Psoas muscle (tissue), 8 donors: ENCODE measurements around the gene JMJD6. TPM values are rescaled to one million over a fixed set of nuclear protein-coding genes. Genes with fewer than 3 reads are reported as not detected.

Experiments used
- ATAC-seq, 4 donors: fragments of 200-7000 bp; cut with Tn5 transposase; one replicate each; pipeline ENCODE4 v1.9.1; 2020; ENCODE audit warnings: moderate library complexity in 3 of 4, mild to moderate bottlenecking in 2 of 4
- DNase-seq, 2 donors: peaks; one replicate each; pipeline ENCODE4 v3.0.0-alpha.2; 2020
- H3K27ac ChIP-seq: fragments of 200-600 bp; one replicate; pipeline ENCODE4 v1.8.0; 2022
- H3K27me3 ChIP-seq, 3 donors: fragments of 200-600 bp in 1 of 3; one replicate each; pipeline versions ENCODE4 v1.6.1 to v1.8.0; 2013 to 2022; ENCODE audit warnings: low read length in 2 of 3, mild to moderate bottlenecking in 2 of 3, moderate library complexity in 1 of 3; ENCODE audit not compliant: insufficient read depth in 3 of 3
- H3K36me3 ChIP-seq, 2 donors: fragments of 200-600 bp in 1 of 2; one replicate each; pipeline versions ENCODE4 v1.6.1 to v1.8.0; 2013 to 2022; ENCODE audit warnings: low read depth in 1 of 2, mild to moderate bottlenecking in 1 of 2, moderate library complexity in 1 of 2; ENCODE audit not compliant: insufficient read depth in 1 of 2
- H3K4me1 ChIP-seq: fragments of 200-600 bp; one replicate; pipeline ENCODE4 v1.8.0; 2022
- H3K4me3 ChIP-seq: fragments of 200-600 bp; one replicate; pipeline ENCODE4 v1.8.0; 2022; ENCODE audit warnings: mild to moderate bottlenecking
- H3K9me3 ChIP-seq: fragments of 200-600 bp; one replicate; pipeline ENCODE4 v1.8.0; 2022
- WGBS, 3 donors: extraction: QIAGEN DNeasy Blood & Tissue Kit; methylation state at CpG; one replicate each; pipeline versions ENCODE4 v1.1.6 to v1.1.7; 2013; 5-methylcytosine and 5-hydroxymethylcytosine counted together
- intact Hi-C, 2 donors: fragments of 100-400 bp; cut with DNase I; formaldehyde crosslinking; loops; one replicate each; pipeline versions ENCODE4 v1.11.0 to v1.14.2; 2022
- polyA plus RNA-seq, 3 donors: library from polyadenylated mRNA; stranded (reverse); fragments of 200-250 nt; gene quantifications; one replicate each; pipeline ENCODE4 v1.2.3, GENCODE V29; 2013
- total RNA-seq, 4 donors: library from RNA; stranded (reverse); fragmentation: NEBNext Ultra II Directional in 2 of 4; extraction: Animal tissue kit (Norgen Biotek cat#: 25700) in 2 of 4; gene quantifications; one replicate each; pipeline versions ENCODE4 v1.2.1 to v1.2.4, GENCODE V29; 2021 to 2023
- TF ChIP-seq, protein P1 (sequence below): fragments of 200-600 bp; IDR thresholded peaks from one replicate; pipeline ENCODE4 v1.8.0; 2022; ENCODE audit warnings: antibody characterized with exemption
- donor health status: healthy with polysubstance abuse.
- donor health status: DM: no; HTN: no; CAD: no; lungs with moderate emphysema.
- donor health status: Bipolar disorder and iron deficiency.
- donor health status: healthy.
- donor health status: DM: yes; HTN: yes; CAD: no.
- donor health status: DM: no; HTN: no; CAD: no.
- donor health status: DM: no; HTN: no; CAD: no.
- donor health status: DM: yes; HTN: yes; CAD: no.

JMJD6 gene
- total and polyA plus RNA-seq, 7 donors = 30.8 to 81.9 (median 53.0) TPM

GRCh38 chr17:76682296-76682695 lies 44.1 kb downstream of the JMJD6 start:
- intact Hi-C loops = no loop called here
- no peaks in the 10 kb centered on the region for H3K9me3 ChIP-seq
- TF ChIP-seq, protein P1, sequence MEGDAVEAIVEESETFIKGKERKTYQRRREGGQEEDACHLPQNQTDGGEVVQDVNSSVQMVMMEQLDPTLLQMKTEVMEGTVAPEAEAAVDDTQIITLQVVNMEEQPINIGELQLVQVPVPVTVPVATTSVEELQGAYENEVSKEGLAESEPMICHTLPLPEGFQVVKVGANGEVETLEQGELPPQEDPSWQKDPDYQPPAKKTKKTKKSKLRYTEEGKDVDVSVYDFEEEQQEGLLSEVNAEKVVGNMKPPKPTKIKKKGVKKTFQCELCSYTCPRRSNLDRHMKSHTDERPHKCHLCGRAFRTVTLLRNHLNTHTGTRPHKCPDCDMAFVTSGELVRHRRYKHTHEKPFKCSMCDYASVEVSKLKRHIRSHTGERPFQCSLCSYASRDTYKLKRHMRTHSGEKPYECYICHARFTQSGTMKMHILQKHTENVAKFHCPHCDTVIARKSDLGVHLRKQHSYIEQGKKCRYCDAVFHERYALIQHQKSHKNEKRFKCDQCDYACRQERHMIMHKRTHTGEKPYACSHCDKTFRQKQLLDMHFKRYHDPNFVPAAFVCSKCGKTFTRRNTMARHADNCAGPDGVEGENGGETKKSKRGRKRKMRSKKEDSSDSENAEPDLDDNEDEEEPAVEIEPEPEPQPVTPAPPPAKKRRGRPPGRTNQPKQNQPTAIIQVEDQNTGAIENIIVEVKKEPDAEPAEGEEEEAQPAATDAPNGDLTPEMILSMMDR = no peak
- H3K36me3 ChIP-seq = peaks cover 0 to 54% of the 10 kb centered on the region in 2 donors
- ATAC-seq (peak in 1 of 4 donors; percentile 10), DNase-seq (peak in 1 of 2 donors; percentile 68)
- H3K4me1 ChIP-seq = peaks cover 6% of the 10 kb centered on the region
- H3K27me3 ChIP-seq = no peaks in the 10 kb centered on the region
- H3K27ac ChIP-seq = peak overlapping the region; percentile 4
- 54 to 62% (median 56%) methylated on average over 12 of the region's 12 CpGs for WGBS, 3 donors
- H3K4me3 ChIP-seq = no peak overlapping the region

GRCh38 chr17:76681222-76682137 lies 44.9 kb downstream of the JMJD6 start:
- Histone ChIP-seq H3K27me3 (no peaks in the 10 kb centered on the region), H3K27ac (peak overlapping the region; percentile 4), H3K9me3 (no peaks in the 10 kb centered on the region), H3K4me3 (no peak overlapping the region), H3K4me1 (no peaks in the 10 kb centered on the region), H3K36me3 (peaks cover 0 to 60% of the 10 kb centered on the region in 2 donors)
- TF ChIP-seq, protein P1 = peak; percentile 55
- intact Hi-C loops = no loop called here
- ATAC-seq (peak; percentile 43 to 70 (median 60)), DNase-seq (peak; percentile 63 to 74)
- WGBS, 3 donors = 45 to 54% (median 48%) methylated on average over 16 of the region's 16 CpGs

DNA sequence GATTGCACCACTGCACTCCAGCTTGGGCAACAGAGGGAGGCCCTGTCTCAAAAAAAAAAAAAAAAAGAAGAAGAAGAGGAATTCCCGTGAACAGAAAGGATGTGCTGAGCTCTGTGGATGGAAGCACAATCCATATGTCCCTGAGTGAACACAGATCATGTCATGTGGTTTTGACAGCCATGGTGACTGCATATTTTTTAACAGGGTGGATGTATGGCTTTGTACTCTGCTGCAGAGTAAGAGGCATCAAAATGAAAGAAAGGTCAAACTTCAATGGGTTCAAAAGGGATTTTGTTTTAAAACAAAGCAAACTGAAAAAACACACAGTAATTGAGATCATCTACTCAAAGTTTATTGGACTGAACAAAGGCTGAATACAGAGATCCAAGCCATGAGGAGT lies 47.2 kb downstream of the JMJD6 start:
- no peak overlapping the region for H3K4me3 ChIP-seq
- intact Hi-C loops = no loop called here
- H3K27me3 ChIP-seq = no peaks in the 10 kb centered on the region
- TF ChIP-seq, protein P1 = no peak
- H3K27ac ChIP-seq = no peak overlapping the region
- 68 to 94% (median 88%) methylated on average over 1 of the region's 1 CpG for WGBS, 3 donors
- no peak for ATAC-seq
- no peaks in the 10 kb centered on the region for H3K9me3 ChIP-seq
- no peaks in the 10 kb centered on the region for H3K4me1 ChIP-seq
- peaks cover 0 to 52% of the 10 kb centered on the region in 2 donors for H3K36me3 ChIP-seq
- no peak for DNase-seq

- peaks cover 0 to 43% of the 10 kb centered on the region in 2 donors for H3K36me3 ChIP-seq
- ATAC-seq = no peak
- DNase-seq = no peak
- no peak overlapping the region for H3K4me3 ChIP-seq
- no peaks in the 10 kb centered on the region for H3K9me3 ChIP-seq
- no peaks in the 10 kb centered on the region for H3K27me3 ChIP-seq
- TF ChIP-seq, protein P1 = no peak
- H3K27ac ChIP-seq = no peak overlapping the region
- 80 to 85% (median 81%) methylated on average over 12 of the region's 12 CpGs for WGBS, 3 donors
- intact Hi-C loops = no loop called here
- H3K4me1 ChIP-seq = no peaks in the 10 kb centered on the region
These were observed 48.1 kb downstream of the JMJD6 start for GRCh38 chr17:76678330-76678729.
